RWPE1 (cell line): ENCODE data around the gene MYB.

Experiments used
- CTCF ChIA-PET: fragments of 350-600 bp; sonication (Branson Sonifier 250); formaldehyde crosslinking; extraction: SDS; loops from one replicate; lab custom pipeline; 2021; lab: Yijun Ruan, JAX
- POLR2A ChIA-PET: fragments of 400-600 bp; formaldehyde crosslinking; extraction: SDS; loops from one replicate; lab custom pipeline; 2020; ENCODE audit warnings: antibody characterized with exemption; ENCODE audit not compliant: low non-redundant PET; lab: Yijun Ruan, JAX
- DNase-seq: peaks from one replicate; pipeline ENCODE4 v3.0.0; 2012; ENCODE audit warnings: low spot score
- H3K27ac ChIP-seq: fragments of 450-650 bp; 2 replicates; pipeline ENCODE4 v1.5.1; 2017
- TF ChIP-seq, protein P1 (sequence below): fragments of 450-650 bp; conservative IDR thresholded peaks from 2 replicates; pipeline ENCODE4 v1.5.1; 2017; ENCODE audit warnings: low read depth, mild to moderate bottlenecking

Gene MYB

DNA sequence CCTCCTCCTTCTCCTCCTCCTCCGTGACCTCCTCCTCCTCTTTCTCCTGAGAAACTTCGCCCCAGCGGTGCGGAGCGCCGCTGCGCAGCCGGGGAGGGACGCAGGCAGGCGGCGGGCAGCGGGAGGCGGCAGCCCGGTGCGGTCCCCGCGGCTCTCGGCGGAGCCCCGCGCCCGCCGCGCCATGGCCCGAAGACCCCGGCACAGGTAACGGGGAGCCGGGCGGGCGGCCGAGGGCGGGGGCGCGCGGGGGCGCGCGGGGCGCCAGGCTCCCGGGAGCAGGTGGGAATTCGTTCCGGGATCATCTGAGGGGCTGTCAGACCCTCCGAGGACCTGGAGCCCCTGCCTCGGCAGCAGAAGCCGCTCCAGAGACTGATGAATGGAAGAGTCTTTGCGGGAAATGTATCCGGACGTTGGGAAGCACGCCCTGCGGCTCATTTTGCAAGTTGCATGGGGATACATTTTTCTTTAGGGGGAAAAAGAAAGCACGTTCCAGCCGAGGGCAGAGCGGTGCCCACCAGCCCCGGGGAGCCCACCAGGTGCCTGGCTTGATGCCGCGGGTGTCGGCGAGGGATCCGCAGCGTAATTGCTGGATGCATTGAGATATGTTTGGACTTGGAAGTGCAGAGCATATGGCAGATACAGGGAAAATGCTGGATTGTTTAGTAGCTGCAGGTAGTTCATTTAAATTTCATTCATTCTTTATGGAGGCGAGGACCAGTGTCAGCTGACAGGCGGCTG is 394 bp downstream of the MYB start:
- POLR2A ChIA-PET, result interaction anchor here (0.6 kb wide), 1 partner anchor 111 kb away, joined by 3 read pairs; no protein-coding TSS in a partner anchor
- TF ChIP-seq, protein P1, sequence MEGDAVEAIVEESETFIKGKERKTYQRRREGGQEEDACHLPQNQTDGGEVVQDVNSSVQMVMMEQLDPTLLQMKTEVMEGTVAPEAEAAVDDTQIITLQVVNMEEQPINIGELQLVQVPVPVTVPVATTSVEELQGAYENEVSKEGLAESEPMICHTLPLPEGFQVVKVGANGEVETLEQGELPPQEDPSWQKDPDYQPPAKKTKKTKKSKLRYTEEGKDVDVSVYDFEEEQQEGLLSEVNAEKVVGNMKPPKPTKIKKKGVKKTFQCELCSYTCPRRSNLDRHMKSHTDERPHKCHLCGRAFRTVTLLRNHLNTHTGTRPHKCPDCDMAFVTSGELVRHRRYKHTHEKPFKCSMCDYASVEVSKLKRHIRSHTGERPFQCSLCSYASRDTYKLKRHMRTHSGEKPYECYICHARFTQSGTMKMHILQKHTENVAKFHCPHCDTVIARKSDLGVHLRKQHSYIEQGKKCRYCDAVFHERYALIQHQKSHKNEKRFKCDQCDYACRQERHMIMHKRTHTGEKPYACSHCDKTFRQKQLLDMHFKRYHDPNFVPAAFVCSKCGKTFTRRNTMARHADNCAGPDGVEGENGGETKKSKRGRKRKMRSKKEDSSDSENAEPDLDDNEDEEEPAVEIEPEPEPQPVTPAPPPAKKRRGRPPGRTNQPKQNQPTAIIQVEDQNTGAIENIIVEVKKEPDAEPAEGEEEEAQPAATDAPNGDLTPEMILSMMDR, result no peak
- DNase-seq, result no peak
- CTCF ChIA-PET, result interaction anchor here (0.6 to 2.0 kb wide), 4 partner anchors 9 to 125 kb away, joined by 3 to 4 read pairs (median 4); no protein-coding TSS in a partner anchor
- no peak overlapping the region for H3K27ac ChIP-seq

DNA sequence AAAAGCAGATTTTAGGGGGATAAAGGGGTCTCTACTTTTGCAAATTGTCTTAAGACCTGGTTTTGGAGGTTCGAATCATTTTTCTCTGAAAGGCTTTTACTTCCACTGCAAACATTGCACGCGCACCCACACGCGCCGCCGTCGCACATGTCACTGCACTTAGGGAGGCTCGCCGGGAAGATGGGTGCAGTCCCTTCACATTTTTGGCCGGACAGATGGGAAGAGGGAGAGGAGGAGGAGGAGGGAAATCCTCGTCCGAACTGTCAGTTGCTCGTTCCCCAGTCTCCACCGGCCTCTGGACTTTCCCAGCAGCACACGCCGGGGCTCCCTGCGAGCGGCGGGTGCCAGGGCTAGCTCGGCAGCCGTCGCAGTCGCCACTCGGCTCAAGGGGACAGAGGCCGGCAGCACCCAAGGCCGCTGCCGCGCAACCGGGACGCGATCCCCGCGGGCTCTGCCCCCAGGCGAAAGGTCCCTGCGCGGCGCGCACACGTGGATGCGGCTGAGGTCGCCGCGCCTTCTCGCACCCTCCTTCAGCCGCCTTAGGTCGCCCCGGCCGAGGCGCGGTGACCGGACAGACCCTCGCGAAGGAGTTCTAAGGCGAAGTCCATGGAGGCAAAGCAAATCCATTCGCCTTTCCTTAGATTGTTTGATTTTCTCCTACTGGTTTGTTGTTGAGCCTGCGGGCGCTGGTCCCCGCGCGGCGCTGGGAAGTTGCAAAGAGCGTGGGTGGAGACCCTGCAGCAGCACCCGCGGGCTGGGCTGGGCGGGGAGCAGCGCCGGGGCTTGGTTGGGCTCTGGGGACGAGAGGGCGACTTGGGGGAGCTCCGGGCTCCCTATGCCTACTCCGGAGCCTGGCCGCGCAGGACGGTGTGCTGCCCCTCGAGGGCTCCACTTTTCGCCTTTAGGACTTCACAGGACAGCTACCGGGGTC is 1.2 kb downstream of the MYB start:
- H3K27ac ChIP-seq, result no peak overlapping the region
- ChIA-PET CTCF (interaction anchor here (0.6 to 2.0 kb wide), 3 partner anchors 11 to 60 kb away, joined by 3 to 4 read pairs (median 4); no protein-coding TSS in a partner anchor), POLR2A (interaction anchor here (0.6 kb wide), 1 partner anchor 131 kb away, joined by 3 read pairs; no protein-coding TSS in a partner anchor)
- TF ChIP-seq, protein P1, result no peak
- DNase-seq, result no peak

DNA sequence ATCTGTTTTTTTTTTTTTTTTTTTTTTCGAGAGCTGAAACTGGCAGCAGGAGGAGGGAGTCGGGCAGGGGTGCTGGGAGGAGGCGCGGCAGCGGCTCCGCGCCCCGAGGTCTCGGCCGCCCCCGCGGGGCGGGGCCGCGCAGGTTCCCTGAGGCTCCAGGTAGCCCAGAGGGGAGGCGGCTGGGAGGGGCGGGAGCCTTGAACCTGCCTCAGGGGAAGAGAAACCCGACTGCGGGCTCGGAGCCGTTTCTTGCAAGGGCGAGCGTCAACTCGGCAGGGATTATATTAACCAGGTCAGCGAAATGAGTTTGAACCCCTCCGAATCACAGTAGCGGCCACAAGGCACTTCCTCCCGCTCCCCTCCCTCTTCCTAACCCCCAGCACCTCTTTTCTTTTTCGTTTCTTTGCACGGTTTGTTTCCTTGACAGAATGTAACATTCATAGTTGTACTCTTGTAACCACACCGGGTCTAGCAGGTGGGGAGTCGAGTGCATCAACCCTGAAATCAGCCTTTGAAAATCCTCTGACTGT is 2.0 kb downstream of the MYB start:
- TF ChIP-seq, protein P1, result no peak
- ChIA-PET POLR2A (no interaction called here), CTCF (interaction anchor here (0.8 kb wide), 1 partner anchor 11 kb away, joined by 4 read pairs; no protein-coding TSS in a partner anchor)
- H3K27ac ChIP-seq, result no peak overlapping the region
- DNase-seq, result no peak

DNA sequence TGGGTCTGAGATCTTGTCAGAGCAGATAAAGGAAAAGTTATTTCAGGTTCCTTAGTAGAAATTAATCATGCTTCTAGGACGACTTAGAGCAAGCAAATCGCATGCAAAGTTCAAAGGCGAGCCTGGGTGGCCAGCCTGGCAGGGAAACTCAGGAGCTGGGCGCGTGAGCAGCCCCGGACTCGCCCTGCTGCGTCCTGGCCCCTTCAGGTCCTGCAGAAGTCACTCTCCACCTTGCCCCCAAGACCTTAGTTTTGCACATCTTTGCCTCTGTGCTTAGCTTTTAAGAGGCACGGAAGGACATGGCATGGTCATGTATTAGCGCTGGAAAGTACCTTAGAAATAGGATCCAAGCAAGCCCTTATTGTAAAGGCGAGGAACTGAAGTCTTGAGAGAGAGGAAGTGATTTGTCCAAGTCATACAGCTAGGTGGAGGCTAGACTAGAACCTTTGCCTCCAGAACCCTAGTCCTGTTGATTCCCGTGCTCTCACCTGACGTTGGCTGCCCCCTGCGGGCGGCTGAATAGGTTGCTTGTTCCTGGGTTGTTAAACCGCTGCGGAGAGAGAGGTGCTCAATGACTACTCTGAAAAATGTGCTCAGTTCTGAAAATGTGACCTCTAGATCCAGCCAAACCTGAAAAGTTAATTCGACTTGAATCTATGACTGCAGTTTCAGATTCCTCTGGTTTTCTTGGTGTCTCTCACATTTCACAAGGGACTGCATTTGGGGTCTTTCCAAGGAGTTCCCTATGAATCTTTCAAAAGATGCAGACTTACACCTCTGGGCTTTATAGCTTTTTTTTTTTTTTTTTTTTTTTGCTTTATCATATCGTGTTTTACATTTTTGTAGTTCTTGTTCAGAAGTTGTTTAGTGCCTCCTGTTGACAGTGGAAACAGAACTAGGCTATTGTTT is 2.7 kb downstream of the MYB start:
- CTCF ChIA-PET, result interaction anchor here (0.6 to 0.7 kb wide), 2 partner anchors 18 to 180 kb away, joined by 4 read pairs; no protein-coding TSS in a partner anchor
- no peak for DNase-seq

DNA sequence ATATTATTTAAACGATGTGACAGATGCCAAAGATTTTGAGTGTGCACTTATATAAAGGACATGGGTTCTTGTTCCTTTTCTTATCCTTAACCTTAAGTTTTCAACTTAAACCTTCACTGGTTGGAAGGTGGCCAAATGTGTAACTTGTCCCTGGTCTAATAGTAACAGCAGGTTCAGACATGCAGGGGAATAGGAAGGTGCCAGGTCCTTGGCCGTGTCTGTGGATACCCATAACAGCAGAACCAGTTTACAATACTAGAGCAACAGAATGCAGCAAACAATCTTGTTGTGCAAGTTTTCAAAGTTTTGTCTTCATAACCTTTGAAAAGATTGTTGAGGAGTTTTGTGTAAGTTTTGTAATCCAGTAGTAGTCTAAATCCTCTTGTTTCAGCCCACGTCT is 4.4 kb downstream of the MYB start:
- DNase-seq, result peak; percentile 58
- no peak overlapping the region for H3K27ac ChIP-seq
- POLR2A ChIA-PET, result no interaction called here
- CTCF ChIA-PET, result no interaction called here
- TF ChIP-seq, protein P1, result no peak

More for the DNA sequence above, 2.7 kb downstream of the MYB start:
- H3K27ac ChIP-seq, result no peak overlapping the region
- POLR2A ChIA-PET, result no interaction called here
- TF ChIP-seq, protein P1, result peak; percentile 31
